HG03520 (cell line): ENCODE results near the gene GNAL.

Experiments used
- ATAC-seq: cut with Tn5 transposase; IDR thresholded peaks from one replicate; pipeline ENCODE4 v1.9.1; 2021; ENCODE audit warnings: mild to moderate bottlenecking, moderate library complexity; ENCODE audit not compliant: unreplicated experiment

GNAL gene

DNA sequence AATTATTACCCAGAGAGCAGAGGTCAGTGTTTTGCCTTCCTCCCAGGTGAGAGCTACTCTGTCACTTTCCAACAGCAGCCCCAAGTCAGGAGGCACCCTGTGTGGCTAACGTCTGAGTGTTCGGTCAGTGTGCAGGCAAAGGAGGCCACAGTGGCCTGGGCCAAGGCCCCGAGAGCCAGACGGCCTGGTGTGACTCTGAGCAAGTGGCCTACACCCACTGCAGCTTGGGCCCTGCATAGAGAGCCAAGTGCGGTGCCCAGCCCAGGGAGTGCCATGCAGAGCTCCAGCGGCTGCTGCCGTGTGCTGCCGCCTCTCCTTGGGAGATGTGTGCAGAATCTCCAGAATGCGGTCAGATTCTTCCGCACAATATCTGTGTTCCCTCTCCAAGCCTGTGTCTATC is 70.4 kb downstream of the GNAL start:
- no peak for ATAC-seq

DNA sequence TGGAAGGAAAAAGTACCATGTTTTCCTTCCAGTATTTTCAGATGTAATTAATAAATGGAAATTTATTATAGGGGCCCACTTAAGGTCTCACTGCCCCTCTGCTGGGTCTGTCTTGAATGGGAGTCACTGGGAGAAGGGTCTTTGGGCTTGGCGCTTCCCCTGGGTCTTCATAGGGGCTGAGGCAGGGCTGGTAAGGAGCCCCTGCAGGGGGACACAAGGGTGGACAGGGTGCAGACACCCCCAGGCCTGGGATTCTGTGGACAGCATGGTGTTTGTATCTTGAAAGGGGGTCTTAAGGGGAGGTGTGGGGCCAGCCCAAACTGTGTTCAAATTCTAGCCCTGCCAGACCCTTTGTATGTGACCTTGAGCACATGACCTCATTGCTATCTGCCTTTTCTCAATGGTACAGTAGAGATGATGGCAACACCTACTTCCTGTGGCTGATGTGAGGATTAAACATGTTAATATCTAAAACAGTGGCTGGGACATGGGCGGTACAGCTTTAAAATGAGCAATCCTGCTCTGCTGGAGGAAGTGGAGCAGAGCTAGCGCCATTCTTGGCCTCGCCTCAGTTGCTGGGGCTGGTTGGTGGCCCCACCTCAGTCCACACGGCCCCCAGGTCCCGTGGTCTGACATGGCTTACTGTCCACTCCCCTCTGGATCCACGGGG is 71.6 kb downstream of the GNAL start:
- no peak for ATAC-seq

DNA sequence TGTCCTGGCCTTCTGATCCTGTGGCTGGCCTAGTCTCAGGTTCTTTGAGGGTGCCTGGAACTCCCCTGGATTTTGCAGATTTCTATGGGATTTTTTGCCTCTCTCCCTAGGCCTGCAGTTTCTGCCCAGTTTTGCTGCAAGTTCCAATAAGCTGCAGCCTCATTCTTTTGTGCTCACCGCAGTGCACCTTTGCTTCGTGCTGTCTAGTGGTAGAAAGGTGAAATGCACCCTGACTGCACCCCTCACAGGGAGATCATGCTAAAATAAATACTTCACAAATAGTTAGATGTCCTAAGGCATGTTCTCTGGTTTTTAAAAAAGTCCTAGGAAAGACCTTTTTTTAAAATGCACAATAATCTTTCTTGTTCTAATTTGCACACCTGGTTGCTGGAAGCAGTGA is 72.5 kb downstream of the GNAL start:
- ATAC-seq, result no peak

DNA sequence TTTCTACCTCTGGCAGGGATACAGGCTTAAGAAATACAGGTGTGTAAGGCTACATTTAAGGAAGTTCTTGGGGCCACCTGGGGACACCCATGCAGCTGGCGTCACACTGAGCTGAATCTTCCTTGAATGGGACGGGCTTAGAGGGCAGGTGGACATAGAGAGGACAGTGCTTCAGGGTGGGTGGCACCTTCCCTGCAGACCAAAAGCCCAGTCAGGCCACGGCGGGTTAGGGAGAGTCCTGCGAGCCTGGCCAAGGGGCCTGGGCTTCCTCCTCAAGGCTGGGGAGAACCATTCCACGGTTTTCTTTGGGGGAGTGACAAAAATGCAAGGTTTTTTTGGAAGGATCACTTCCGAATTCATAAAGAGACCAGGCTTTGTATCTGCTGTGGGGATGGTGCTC is 73.4 kb downstream of the GNAL start:
- ATAC-seq, result no peak

DNA sequence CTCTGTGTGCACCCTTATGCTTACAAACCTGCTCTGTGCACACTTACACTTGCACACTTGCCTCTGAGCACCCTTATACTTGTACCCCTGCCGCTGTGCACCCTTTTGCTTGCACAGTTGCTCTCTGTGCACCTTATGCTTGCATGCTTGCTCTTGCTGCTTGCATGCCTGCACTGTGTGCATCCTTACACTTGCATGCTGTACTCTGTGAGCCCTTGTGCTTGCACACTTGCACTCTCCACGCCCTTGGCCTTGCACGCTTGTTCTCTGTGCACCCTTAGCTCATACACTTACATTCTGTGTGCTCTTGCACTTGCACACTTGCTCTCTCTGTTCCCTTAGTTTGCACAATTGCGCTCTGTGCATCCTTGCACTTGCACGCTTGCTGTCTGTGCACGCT is 78.3 kb downstream of the GNAL start:
- no peak for ATAC-seq

DNA sequence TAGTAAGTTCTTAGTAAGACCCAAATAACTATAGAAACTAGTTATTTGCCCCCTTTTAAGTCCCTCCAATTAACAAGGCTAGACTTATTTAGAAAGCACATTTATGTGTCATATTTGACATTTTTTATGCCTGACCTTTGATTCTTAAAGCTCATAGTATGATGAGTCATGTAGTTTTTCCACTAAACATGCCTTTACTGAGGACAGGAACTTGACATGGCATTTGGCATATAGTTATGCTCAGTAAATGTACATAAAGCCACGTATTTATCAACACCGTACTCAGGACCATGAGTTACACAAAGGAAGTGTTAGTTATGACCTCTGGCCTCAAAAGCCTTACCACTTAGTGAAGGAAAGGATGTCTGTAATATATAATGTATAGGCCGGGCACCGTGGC is 78.9 kb downstream of the GNAL start:
- no peak for ATAC-seq

DNA sequence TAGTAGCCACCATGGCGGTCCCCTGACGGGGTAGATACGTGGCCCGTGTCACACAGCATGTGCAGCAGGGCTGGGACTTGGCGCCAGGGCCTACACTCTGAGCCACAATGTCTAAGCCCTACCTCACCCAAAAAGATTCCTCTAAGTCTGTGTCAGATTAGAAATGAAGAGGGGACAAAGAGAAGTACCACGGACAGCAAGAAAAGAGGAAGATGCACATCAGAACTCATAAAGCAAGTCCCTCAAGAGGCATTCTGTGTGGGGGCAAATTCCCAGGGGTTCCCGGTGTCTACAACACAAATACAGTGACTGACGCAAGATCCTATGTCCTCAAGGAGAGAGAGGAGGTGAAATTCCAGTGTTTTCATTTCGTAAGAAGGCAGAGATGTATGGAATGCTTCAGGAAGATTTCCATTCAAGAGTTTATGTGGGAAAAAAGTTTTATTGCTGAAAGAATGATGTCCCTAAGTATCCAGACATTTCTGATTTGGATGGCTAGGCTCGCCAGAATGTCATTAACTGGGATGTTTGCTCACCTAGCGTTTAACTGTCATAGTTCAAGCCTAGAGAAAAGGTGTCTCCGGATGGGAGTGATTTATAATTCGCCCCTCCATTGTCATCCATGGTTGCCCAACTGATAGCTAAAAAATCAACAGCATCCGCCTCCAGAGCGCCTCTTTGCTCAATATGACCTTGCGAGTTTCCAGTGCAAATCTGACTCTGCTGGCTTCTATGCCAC is 86.5 kb downstream of the GNAL start:
- no peak for ATAC-seq

DNA sequence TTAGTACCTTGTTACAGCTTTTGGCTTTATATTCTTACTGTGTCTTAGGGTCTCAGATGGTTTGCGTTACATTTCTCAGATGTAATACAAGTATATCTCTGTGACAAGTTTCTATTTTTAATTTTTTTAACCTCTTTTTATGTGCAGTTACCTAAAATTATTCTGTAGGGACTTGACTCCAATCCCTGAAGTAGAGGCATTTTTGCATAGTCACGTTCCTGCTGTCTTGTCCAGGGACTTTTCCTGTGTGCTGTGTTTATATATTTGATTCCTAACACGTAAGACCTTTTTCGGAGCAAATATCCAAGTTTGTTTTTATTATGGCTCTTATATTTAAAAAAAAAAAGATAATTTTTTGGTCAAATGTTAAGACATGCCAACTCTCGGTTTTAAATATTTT is 91.0 kb downstream of the GNAL start:
- ATAC-seq, result no peak

DNA sequence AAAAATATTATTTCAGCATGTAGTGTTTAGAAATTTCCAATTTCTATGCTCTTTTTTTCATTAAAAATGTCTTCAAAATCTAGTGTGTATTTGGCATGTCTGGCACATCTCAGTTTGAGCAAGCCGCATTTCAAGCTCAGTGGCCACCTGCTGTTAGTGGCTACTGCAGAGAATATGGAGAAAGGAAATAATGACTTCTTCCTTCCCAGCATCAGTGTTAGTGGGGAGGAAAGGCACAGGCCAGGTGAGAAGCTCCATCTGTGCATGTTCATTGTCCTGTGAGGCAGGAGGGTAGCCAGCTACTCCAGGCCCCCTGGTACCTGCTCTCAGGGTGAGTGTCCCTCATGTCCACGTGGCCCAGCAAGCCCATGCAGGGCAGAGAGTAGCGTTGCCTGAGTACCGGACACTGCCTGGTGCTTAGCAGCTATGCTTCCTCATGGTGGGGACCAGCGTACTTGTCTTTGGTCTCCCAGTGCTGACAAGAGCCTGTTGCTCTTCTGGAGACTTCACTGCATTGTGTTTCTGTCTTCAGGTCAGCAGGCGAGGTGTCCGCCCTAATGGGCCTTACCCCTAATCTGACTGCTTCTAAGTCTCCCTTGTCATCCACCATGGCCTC is 94.8 kb downstream of the GNAL start:
- ATAC-seq, result no peak

DNA sequence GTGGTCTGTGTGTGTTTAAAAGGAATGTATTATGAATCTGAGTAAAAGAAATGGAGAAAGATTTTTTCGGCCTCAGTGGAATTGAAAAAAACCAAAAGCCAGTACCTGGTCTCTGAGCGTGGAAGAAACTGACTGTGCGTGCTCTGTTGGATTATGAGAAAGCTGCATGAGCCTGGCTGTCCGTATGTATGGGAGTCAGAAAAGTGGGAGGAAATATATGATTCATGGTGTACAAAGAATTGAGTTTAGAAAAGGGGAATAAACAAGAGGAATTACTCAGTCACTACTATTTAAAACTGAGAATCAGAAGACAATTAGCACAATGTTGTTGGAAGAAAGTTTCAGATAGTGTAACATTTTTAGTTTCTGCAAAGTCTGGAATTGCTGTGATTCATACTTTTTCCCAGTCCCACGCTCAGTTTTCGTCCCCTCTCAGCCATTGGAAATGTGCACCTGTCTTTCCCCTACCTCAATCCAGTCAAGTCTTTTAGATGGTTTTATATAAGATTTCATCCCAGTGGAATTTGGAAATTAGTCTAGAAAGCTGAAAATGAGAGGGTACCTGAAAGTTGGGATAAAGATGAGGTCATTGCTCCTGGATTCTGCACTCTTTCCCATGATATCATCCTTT is 95.7 kb downstream of the GNAL start:
- no peak for ATAC-seq

DNA sequence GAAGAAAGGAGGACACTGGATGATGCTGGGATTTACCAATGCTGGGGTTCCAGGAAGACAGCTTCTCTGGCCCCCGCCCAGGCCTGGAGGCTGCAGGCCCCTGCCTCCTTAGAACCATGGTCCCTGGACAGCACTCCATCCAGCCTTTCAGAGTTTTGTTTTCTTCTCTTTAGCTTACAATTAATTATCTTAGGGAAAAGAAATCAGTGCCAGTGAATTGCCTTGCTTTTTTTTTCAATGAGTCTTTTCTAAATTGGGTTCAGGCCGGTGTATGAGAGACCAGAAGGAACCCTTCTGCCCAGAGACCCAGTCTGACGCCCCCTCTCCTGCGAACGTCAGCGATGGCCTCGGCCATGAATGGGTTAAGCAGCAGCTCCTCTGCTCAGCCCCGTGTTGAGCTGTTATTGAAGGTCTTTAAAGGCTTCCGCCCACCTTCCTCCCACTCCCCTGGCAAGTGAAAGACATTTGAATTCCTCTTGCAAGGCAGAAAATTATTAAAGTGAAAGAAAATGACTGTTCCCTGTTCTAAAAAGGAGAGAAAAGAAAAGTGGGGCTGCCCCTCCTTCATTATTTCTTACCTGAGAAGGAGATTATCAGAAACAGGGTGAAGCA is 96.5 kb downstream of the GNAL start:
- no peak for ATAC-seq

DNA sequence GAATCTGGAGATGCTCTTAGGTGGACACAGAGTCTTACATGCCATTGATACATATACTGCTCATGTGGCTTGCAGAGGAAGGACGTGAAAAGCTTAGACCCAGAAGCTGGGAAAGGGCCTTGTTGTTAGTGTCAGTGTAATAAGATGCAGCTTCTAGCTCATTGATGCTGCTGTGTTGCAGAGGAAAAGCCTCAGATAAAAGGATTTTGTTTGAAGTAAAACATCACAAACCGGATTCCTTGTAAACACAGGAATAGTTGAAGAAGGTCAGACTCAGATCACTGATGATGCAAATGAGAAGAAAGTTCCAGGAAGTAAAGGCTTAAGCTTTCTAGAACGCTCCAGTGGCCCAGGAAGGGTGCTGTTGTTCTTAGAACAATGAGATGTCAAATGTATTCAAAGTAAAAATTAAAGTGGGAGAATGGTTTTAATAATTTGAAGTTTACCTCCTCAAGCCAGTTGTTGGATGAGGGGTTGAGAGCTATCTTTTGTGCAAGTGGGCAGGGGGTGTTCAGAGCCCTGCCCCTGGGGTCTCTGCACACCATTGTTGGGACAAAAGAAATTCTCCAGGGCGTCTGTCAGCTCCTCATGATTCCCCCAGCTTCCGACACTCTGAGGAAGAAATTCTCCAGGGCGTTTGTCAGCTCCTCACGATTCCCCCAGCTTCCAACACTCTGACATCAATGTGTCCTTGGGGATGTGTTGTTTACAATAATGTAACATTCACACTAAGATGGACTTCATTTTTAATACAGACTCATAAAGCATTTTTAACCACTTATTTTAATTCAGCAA is 100.8 kb downstream of the GNAL start:
- ATAC-seq, result no peak

DNA sequence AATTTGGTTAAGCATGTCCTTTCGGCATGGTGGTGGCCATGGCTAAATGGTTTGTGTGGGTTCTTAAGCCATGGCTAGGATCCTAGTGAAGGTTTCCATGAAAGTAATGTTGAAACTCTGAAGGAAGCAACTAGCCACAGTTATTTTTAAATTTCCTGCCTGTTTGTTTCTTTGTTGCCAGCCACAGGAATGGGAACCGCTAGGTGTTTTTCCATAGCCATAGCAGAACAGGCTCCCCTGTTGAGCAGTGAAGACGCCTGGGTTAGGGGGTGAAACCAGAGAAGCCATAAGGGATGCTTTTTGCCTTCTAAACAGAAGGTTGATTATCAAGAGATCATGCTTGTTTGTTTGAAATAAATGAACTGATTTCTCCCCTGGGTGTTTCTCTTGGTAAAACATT is 102.1 kb downstream of the GNAL start:
- no peak for ATAC-seq

DNA sequence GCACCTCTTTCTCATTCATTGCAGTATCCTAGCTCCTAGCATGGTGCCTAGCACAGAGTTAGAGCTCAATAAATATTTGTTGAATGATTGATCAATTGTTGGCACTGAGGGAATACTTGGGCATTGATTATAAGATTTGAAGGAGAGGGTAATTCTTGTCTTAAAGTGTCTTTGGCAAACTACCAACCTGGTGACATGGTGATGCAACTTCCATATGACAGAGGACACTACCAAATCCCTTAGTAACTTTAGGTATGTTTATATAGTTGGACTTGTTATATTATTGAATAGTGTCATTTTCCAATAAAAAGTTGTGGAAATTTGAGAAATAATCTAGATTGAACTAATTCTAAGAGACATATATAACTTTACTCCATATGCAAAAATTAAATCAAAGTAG is 103.6 kb downstream of the GNAL start:
- no peak for ATAC-seq

DNA sequence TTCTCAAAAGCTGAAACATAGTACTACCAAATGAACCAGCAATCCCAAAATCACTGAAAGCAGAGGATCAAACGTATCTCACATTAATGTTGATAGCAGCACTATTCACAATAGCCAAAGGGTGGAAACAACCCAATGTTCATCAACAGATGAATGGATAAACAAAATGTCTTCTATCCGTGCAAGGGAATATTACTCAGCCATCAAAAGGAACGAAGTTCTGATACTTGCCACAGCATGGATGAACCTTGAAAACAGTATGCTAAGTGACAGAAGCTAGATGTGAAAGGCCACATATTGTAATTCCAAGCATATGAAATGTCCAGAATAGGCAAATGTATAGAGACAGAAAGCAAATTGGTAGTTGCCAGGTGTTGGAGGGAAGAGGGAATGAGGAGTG is 105.1 kb downstream of the GNAL start:
- ATAC-seq, result no peak

DNA sequence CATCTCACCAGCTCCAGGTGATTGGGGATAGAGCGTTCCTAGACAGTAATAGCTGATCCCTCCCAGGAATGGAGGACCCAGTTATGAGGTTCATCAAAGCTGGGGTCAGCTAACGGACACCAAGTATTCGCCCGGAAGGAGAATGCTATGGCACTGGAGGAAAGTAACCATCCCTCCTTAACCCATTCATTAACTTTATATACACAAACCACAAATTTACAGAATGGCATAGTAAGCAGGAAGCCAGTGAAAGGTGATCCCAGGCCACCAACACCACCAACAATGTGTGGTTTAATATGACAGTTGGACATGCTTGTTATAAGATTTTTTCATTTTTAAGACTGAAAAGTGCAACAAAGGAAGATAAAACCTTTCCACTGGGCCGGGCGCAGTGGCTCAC is 106.9 kb downstream of the GNAL start:
- ATAC-seq, result no peak

DNA sequence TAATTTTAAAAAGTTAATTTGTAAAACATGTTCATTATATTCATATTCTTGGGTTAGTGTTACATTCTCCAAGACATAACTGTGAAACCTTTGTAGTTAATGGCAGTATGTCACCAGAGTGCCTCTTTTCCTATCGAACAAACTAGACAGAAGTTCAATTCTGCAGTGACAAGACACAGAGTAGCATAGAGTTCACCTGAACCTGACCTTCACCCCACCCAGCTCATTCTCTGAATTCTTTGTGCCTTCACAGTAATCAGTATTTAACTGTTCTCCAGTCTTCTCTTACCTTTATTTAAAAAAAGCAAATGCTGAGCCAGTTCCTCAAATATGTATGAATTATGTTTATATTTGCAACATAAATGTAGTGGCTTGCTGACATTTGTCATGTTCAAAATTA is 109.2 kb downstream of the GNAL start:
- ATAC-seq, result no peak

DNA sequence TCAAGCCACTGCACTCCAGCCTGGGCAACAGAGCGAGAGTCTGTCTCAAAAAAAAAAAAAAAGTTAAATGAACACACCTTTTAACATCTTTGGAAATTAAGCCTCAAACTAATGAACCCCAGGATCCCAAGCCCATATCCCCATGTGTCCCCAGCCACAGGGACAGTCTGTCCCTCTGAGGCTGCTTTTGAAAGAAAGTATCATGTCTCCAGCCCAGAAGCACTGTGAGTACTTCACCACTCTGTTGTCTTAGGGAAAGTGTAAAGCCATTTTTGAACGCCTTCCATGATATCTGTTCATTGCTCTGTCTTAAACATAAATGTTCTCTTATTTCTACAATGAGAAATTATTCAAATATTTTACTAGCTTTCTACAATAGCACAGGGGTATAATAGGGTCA is 110.0 kb downstream of the GNAL start:
- no peak for ATAC-seq

DNA sequence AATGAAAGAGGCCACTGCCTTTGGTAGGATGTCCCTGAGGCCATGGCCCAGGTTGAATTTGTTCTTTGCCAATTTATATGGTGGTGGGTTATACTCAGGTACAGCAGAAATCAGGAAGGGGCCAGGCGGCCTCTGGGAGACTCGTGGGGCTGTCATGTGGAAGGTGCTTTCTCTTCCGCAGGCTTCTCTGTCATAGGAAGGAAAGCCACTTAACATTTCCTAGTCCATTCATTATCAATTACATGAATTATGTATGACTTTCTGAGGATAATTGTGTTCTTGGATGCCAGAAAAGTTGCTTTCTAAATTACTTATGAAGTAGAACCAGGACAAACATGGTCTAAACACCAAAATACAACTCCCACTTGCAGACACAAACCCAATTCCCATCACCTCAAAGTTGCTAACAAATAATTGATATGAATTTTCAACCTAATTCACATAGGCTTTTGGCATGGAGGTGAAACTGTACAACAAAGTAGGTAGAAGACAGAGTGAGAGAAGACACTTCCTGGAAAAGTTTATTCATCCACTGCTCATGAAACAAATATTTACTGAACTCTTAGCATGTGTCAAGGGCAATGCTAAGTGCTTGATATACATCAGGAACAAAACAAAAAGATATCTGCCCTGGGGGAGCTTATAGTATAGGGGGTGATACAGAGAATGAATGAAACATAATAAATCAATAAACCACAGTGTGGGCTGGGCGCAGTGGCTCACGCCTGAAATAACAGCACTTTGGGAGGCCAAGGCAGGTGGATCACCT is 111.7 kb downstream of the GNAL start:
- no peak for ATAC-seq

DNA sequence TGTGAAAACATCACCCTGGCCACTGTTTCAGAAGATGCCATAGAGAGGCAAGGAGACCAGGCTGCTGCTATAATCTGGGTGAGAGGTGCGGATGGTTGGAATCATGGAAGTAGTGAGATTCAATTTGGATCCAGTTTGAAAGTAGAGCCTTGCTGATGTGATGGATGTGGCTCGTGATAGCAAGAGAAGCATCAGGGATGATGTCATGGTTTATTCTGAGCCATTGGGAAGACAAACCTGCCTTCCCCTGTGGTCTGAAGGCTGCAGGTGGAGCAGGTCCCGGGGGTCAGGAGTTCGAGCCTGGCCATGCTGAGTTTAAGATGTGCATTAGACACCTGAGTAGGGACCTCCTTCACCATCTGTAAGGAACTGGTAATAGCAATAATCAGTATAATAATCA is 112.5 kb downstream of the GNAL start:
- ATAC-seq, result no peak
